COLO668 (cell line): Measurements from ENCODE around the gene TMEM222.
"Not testable (repeated sequence)": the region's sequence is repeated elsewhere in the genome, so short reads cannot be mapped to it uniquely, and the experiment has no call there.

Source experiments
- DNase-seq: peaks from one replicate; lab custom pipeline; 2025; ENCODE audit not compliant: unreplicated experiment; lab: John Stamatoyannopoulos, UW

TMEM222 gene

GRCh38 chr1:27321813-27322568 lies at the start of gene TMEM222:
TSS of gene TMEM222 (plus strand) at chr1:27322163. CDS start at chr1:27322198, 35 bp downstream.
- DNase-seq = peak; percentile 100

- no peak for DNase-seq
These were observed 47.8 kb upstream of the TMEM222 start for GRCh38 chr1:27274204-27274603.

GRCh38 chr1:27275696-27276095 lies 46.3 kb upstream of the TMEM222 start:
- DNase-seq = no peak

- DNase-seq = peak; percentile 94
These were observed 37.3 kb upstream of the TMEM222 start for GRCh38 chr1:27284425-27285273.

GRCh38 chr1:27285274-27285660 lies 36.7 kb upstream of the TMEM222 start:
- DNase-seq = no peak

GRCh38 chr1:27285821-27286220 lies 36.1 kb upstream of the TMEM222 start:
- not testable (repeated sequence) for DNase-seq

GRCh38 chr1:27289125-27289524 lies 32.8 kb upstream of the TMEM222 start:
- DNase-seq = not testable (repeated sequence)

- no peak for DNase-seq
These were observed 31.4 kb upstream of the TMEM222 start for GRCh38 chr1:27290581-27290980.

- DNase-seq = no peak
These were observed 29.9 kb upstream of the TMEM222 start for GRCh38 chr1:27292106-27292505.

GRCh38 chr1:27293915-27294314 lies 28.0 kb upstream of the TMEM222 start:
- no peak for DNase-seq

- DNase-seq = peak; percentile 83
These were observed 25.1 kb upstream of the TMEM222 start for GRCh38 chr1:27296773-27297291.

GRCh38 chr1:27297903-27298302 lies 24.1 kb upstream of the TMEM222 start:
- DNase-seq = no peak

GRCh38 chr1:27298632-27299384 lies 23.2 kb upstream of the TMEM222 start:
- no peak for DNase-seq

- DNase-seq = no peak
These were observed 22.3 kb upstream of the TMEM222 start for GRCh38 chr1:27299385-27300271.

GRCh38 chr1:27300341-27301051 lies 21.5 kb upstream of the TMEM222 start:
- peak; percentile 86 for DNase-seq

- no peak for DNase-seq
These were observed 20.9 kb upstream of the TMEM222 start for GRCh38 chr1:27301052-27301422.

GRCh38 chr1:27301582-27302199 lies 20.3 kb upstream of the TMEM222 start:
- no peak for DNase-seq

GRCh38 chr1:27302612-27303011 lies 19.4 kb upstream of the TMEM222 start:
- DNase-seq = no peak

- DNase-seq = no peak
These were observed 18.5 kb upstream of the TMEM222 start for GRCh38 chr1:27303509-27303908.
